Suprapubic skin (tissue), 4 donors: ENCODE results near the gene PXDC1. TPM values are rescaled to one million over a fixed set of nuclear protein-coding genes. Genes with fewer than 3 reads are reported as not detected.

Source experiments
- DNase-seq, 2 donors: peaks; one replicate each; pipeline ENCODE4 v3.0.0-alpha.2; 2019; ENCODE audit warnings: low spot score in 2 of 2
- H3K27ac ChIP-seq: fragments of 200-600 bp; sonication (generic); one replicate; pipeline ENCODE4 v1.5.1; 2019
- H3K27me3 ChIP-seq: fragments of 200-600 bp; sonication (generic); one replicate; pipeline ENCODE4 v1.5.1; 2019
- H3K36me3 ChIP-seq: fragments of 200-600 bp; sonication (generic); one replicate; pipeline ENCODE4 v1.5.1; 2019
- H3K4me1 ChIP-seq: fragments of 200-600 bp; sonication (generic); one replicate; pipeline ENCODE4 v1.5.1; 2019
- H3K4me3 ChIP-seq: fragments of 200-600 bp; sonication (generic); one replicate; pipeline ENCODE4 v1.5.1; 2019; ENCODE audit warnings: mild to moderate bottlenecking
- H3K9me3 ChIP-seq: fragments of 200-600 bp; sonication (generic); one replicate; pipeline ENCODE4 v1.5.1; 2019
- EP300 ChIP-seq: sonication (generic); formaldehyde crosslinking; IDR thresholded peaks from one replicate; pipeline ENCODE4 v1.6.1; 2017; ENCODE audit warnings: antibody characterized with exemption
- POLR2A ChIP-seq, 2 donors: fragments of 450-650 bp; IDR thresholded peaks; one replicate each; pipeline ENCODE4 v1.6.1; 2017; ENCODE audit warnings: antibody characterized with exemption in 2 of 2, mild to moderate bottlenecking in 2 of 2, moderate library complexity in 2 of 2
- POLR2AphosphoS5 ChIP-seq, 3 donors: sonication (generic); formaldehyde crosslinking; IDR thresholded peaks; one replicate each; pipeline ENCODE4 v1.6.1; 2017; ENCODE audit warnings: antibody characterized with exemption in 3 of 3
- WGBS: methylation state at CpG from one replicate; pipeline ENCODE4 v1.1.5; 2018; 5-methylcytosine and 5-hydroxymethylcytosine counted together
- total RNA-seq, 4 donors: library from RNA; depleted of rRNA; stranded (reverse); fragments of >200 nt; gene quantifications; one replicate each; pipeline ENCODE4 v1.1.0, GENCODE V29; 2016
- TF ChIP-seq, protein P1 (sequence below), 2 donors: fragments of 200-600 bp in 1 of 2; fragments of 450-650 bp in 1 of 2; sonication (generic) in 1 of 2; IDR thresholded peaks; one replicate each; pipeline ENCODE4 v1.5.1; 2016 to 2019; ENCODE audit warnings: antibody characterized with exemption in 2 of 2, mild to moderate bottlenecking in 1 of 2, moderate library complexity in 1 of 2

PXDC1 gene
- total RNA-seq, 4 donors from 2014 or later, result 63.1 to 108 (median 68.5) TPM

DNA sequence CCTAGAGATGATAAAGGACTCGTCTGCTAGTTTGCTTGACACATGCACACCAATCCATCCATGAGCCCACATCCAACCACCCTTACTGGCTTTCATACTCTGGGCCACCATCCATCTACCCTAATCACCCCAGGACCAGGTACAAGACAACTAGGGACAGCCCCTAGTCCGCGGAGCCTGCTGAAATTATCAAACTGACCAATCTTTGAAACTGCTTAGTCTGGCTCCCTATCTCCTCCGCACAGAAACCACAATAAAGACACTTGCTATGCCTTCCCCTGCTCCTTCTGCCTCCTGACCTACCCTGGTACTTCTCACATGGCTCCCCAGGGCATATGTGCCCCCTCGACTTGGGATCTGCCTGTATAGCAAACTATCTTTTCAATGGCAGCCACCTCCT lies 33.1 kb downstream of the PXDC1 start:
- WGBS, result 82% methylated on average over 5 of the region's 5 CpGs
- DNase-seq, result no peak
- H3K9me3 ChIP-seq, result no peaks in the 10 kb centered on the region
- TF ChIP-seq POLR2AphosphoS5 (IDR thresholded peaks at IDR 0.05), result no peak
- TF ChIP-seq, protein P1, sequence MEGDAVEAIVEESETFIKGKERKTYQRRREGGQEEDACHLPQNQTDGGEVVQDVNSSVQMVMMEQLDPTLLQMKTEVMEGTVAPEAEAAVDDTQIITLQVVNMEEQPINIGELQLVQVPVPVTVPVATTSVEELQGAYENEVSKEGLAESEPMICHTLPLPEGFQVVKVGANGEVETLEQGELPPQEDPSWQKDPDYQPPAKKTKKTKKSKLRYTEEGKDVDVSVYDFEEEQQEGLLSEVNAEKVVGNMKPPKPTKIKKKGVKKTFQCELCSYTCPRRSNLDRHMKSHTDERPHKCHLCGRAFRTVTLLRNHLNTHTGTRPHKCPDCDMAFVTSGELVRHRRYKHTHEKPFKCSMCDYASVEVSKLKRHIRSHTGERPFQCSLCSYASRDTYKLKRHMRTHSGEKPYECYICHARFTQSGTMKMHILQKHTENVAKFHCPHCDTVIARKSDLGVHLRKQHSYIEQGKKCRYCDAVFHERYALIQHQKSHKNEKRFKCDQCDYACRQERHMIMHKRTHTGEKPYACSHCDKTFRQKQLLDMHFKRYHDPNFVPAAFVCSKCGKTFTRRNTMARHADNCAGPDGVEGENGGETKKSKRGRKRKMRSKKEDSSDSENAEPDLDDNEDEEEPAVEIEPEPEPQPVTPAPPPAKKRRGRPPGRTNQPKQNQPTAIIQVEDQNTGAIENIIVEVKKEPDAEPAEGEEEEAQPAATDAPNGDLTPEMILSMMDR (IDR thresholded peaks at IDR 0.05), result no peak
- no peak for TF ChIP-seq EP300
- TF ChIP-seq POLR2A (IDR thresholded peaks at IDR 0.05), result no peak
- H3K4me1 ChIP-seq, result peaks cover 9% of the 10 kb centered on the region
- H3K27me3 ChIP-seq, result no peaks in the 10 kb centered on the region
- peaks cover 9% of the 10 kb centered on the region for H3K36me3 ChIP-seq
- no peak overlapping the region for H3K27ac ChIP-seq
- H3K4me3 ChIP-seq, result no peak overlapping the region

DNA sequence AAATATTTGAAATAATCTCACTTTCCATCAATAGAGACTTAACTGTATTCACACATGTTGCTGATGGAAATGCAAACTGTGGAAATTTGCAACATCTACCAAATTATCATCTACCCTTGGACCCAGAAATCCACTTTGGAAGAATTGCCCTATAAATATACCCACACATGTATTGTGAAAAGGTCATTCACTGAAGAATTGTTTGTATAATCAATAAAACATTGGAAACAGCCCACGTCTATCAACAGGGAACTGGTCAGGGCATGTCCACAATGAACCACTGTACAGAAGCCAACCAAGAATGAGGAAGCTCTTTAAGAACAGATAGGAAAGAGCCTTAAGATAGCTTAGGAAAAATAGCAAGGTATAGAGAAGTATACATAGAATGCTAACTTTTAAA lies 36.2 kb downstream of the PXDC1 start:
- Histone ChIP-seq H3K9me3 (no peaks in the 10 kb centered on the region), H3K27ac (no peak overlapping the region), H3K4me1 (no peaks in the 10 kb centered on the region), H3K36me3 (no peaks in the 10 kb centered on the region), H3K27me3 (no peaks in the 10 kb centered on the region), H3K4me3 (no peak overlapping the region)
- TF ChIP-seq POLR2A (IDR thresholded peaks at IDR 0.05) (no peak), EP300 (no peak), POLR2AphosphoS5 (IDR thresholded peaks at IDR 0.05) (no peak)
- TF ChIP-seq, protein P1 (IDR thresholded peaks at IDR 0.05), result no peak
- 59% methylated on average over 1 of the region's 1 CpG for WGBS
- DNase-seq, result no peak

DNA sequence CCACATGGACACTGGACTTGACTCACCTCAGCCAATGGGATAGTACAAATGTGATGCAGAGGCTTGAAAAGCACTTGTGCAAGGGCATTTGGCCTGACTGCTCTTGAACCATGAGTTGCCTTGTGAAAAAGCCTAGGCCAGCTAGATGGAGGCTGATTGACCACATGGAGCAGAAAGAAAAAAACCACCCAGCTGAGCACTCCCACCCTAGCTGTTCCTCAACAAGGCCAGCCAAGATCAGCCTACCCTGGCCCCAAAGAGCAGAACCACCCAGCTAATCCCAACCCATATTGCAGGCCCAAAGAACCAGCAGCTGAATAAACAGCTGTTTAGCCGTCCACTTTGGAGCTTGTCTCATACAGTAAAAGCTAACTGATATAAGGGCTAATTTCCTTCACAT lies 36.7 kb downstream of the PXDC1 start:
- H3K9me3 ChIP-seq, result no peaks in the 10 kb centered on the region
- WGBS, result 100% methylated on average over 1 of the region's 1 CpG
- no peak for DNase-seq
- H3K27ac ChIP-seq, result no peak overlapping the region
- no peaks in the 10 kb centered on the region for H3K4me1 ChIP-seq
- H3K36me3 ChIP-seq, result no peaks in the 10 kb centered on the region
- TF ChIP-seq, protein P1 (IDR thresholded peaks at IDR 0.05), result no peak
- TF ChIP-seq POLR2A (IDR thresholded peaks at IDR 0.05), result no peak
- no peak for TF ChIP-seq POLR2AphosphoS5 (IDR thresholded peaks at IDR 0.05)
- TF ChIP-seq EP300, result no peak
- no peaks in the 10 kb centered on the region for H3K27me3 ChIP-seq
- H3K4me3 ChIP-seq, result no peak overlapping the region

DNA sequence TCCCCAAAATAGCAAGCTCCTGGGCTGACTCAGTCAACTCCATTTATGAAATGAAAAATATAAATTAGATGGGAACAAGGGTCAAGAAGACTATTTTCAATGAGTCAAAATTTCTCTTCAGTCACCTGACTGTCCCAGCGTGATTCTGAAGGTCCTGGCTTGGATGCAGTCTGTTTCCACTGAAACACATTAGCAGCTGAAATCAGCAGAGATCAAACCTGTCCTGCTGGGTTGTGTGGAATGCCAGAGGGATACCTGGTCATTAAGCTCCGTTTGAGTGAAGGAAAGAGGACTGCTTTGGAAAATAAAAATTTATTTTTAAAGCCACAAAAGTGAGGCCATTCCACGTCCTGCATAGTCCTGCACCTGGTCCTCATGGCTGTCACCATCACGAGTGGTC lies 37.4 kb downstream of the PXDC1 start:
- TF ChIP-seq, protein P1 (IDR thresholded peaks at IDR 0.05), result no peak
- no peak for TF ChIP-seq POLR2AphosphoS5 (IDR thresholded peaks at IDR 0.05)
- TF ChIP-seq POLR2A (IDR thresholded peaks at IDR 0.05), result no peak
- no peak for TF ChIP-seq EP300
- H3K27me3 ChIP-seq, result no peaks in the 10 kb centered on the region
- WGBS, result 86% methylated on average over 4 of the region's 4 CpGs
- DNase-seq, result no peak
- no peak overlapping the region for H3K4me3 ChIP-seq
- H3K36me3 ChIP-seq, result no peaks in the 10 kb centered on the region
- H3K27ac ChIP-seq, result no peak overlapping the region
- H3K9me3 ChIP-seq, result no peaks in the 10 kb centered on the region
- no peaks in the 10 kb centered on the region for H3K4me1 ChIP-seq

DNA sequence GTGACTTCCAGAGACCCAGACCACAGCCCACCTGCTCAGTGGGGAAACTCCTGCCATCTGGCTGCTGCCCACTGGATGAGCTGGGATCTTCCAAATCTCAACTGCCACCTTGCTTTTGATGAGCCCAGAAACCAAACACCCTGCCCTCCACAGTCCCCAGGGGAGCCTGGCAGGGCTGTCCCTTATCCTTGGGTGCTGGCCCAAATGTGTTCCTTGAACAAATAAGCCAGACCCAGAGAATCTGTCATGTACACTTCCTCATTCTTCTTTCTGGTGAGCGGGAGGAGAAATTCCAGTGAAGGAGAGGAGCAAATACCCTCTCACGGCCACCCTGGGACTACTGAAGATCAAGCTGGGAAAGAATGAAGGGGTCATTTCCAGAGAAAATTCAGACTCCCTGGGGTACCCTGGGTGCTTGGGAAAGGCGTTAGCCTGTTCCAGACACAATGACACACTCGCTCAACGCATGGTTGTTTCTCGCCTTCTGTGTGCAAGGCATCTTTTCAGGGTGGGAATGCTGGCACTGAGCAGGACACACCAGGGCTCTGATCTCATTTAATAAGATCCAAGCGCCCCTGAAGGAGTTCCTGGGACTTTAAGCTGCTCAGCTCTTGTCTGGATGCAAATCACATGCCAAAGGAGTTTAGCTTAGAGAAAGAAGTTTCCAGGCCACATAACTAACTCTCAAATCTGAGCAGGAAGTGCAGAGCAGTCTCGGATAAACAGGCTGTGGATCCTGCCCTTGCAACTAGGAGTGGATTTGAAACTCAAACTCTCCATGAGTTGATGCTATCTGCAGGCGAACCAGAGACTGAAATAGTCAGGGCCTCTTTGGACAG lies 38.5 kb downstream of the PXDC1 start:
- TF ChIP-seq EP300, result no peak
- no peak for TF ChIP-seq POLR2A (IDR thresholded peaks at IDR 0.05)
- TF ChIP-seq POLR2AphosphoS5 (IDR thresholded peaks at IDR 0.05), result no peak
- TF ChIP-seq, protein P1 (IDR thresholded peaks at IDR 0.05), result no peak
- H3K4me1 ChIP-seq, result no peaks in the 10 kb centered on the region
- 86% methylated on average over 9 of the region's 9 CpGs for WGBS

More for the DNA sequence above, 38.5 kb downstream of the PXDC1 start:
- Histone ChIP-seq H3K4me3 (no peak overlapping the region), H3K9me3 (no peaks in the 10 kb centered on the region), H3K27ac (no peak overlapping the region), H3K27me3 (no peaks in the 10 kb centered on the region), H3K36me3 (no peaks in the 10 kb centered on the region)
- no peak for DNase-seq
